H1 (cell line): Measurements from ENCODE around the gene MAP1B. TPM values are rescaled to one million over a fixed set of nuclear protein-coding genes. Genes with fewer than 3 reads are reported as not detected.

Experiments
- CHD7 ChIP-seq: fragments of 300-600 bp; sonication (generic); IDR thresholded peaks from 2 replicates; pipeline ENCODE4 v1.7.1; 2012; ENCODE audit warnings: low read length, moderate library complexity, mild to moderate bottlenecking, inconsistent platforms; ENCODE audit not compliant: insufficient replicate concordance
- SP4 ChIP-seq: IDR thresholded peaks from 2 replicates; pipeline ENCODE4 v1.6.1; 2012; ENCODE audit warnings: low read length, inconsistent platforms
- polyA plus RNA-seq, 7 experiments: library from polyadenylated mRNA; depleted of rRNA in 3 of 7; stranded (reverse) in 5 of 7; unstranded in 2 of 7; fragments of >200 nt in 5 of 7; fragments of 200-250 nt in 2 of 7; gene quantifications; 1 replicate in 5 of 7; 2 replicates in 1 of 7; 4 replicates in 1 of 7; pipeline versions ENCODE4 v1.2.1 to v1.2.3, GENCODE V29; 2011 to 2013; ENCODE audit warnings: missing spikeins in 2 of 7, mixed read lengths in 2 of 7
- total RNA-seq: library from RNA; stranded (reverse); fragmentation: NEBNext Ultra II Directional; extraction: Animal tissue kit (Norgen Biotek cat#: 25700); gene quantifications from 2 replicates; pipeline ENCODE4 v1.2.1, GENCODE V29; 2021

Gene MAP1B
- total and polyA plus RNA-seq, 2 of the 8 experiments (the other 6 are each of a cell fraction or from before 2014, with no cell fraction given) = 24.5 to 120 TPM

GRCh38 chr5:72246954-72247442 is 139.7 kb downstream of the MAP1B start (continued):
- TF ChIP-seq CHD7 = no peak
- TF ChIP-seq SP4 = no peak
